ENCODE measurements around the gene KLHL42. TPM values are rescaled to one million over a fixed set of nuclear protein-coding genes. Genes with fewer than 3 reads are reported as not detected.

KLHL42 gene
- total and polyA plus RNA-seq, 2 of the 8 experiments (the other 6 are each of a cell fraction or from before 2014, with no cell fraction given) = 13.6 to 21.6 TPM

GRCh38 chr12:27766587-27766986, 13.4 kb upstream of the KLHL42 start:
- Histone ChIP-seq H3K79me2 (ENCODE audit: control insufficient read depth in 1 of 2, insufficient read depth in 2 of 2, low read length in 2 of 2) (no peaks in the 10 kb centered on the region), H4K8ac (ENCODE audit: extremely low read depth, insufficient read depth, low read length) (no peak overlapping the region), H3K27ac (ENCODE audit: low read depth, low read length) (no peak overlapping the region), H2BK5ac (ENCODE audit: low read depth, low read length) (no peak overlapping the region), H2BK120ac (replicated peaks; ENCODE audit: low read depth, low read length) (no peak overlapping the region), H2AFZ (ENCODE audit: low read length) (no peak overlapping the region), H3K27me3 (replicated peaks in 1 of 4; ENCODE audit: control insufficient read depth in 3 of 4, extremely low read depth in 1 of 4, insufficient read depth in 3 of 4, low read length in 3 of 4) (no peaks in the 10 kb centered on the region), H2BK15ac (ENCODE audit: low read length) (no peak overlapping the region), H2AK5ac (ENCODE audit: low read depth, low read length) (no peak overlapping the region), H3K36me3 (ENCODE audit: control insufficient read depth in 2 of 4, insufficient read depth in 4 of 4, low read length in 3 of 4) (no peaks in the 10 kb centered on the region), H3K4me1 (replicated peaks in 1 of 4; ENCODE audit: control insufficient read depth in 3 of 4, insufficient read depth in 4 of 4, low read length in 3 of 4) (no peaks in the 10 kb centered on the region), H3K18ac (ENCODE audit: extremely low read depth, low read length) (no peak overlapping the region), H3K14ac (ENCODE audit: insufficient read length) (no peak overlapping the region), H3K4ac (replicated peaks; ENCODE audit: insufficient read length, low read depth, low read length) (no peak overlapping the region), H4K20me1 (replicated peaks in 1 of 2; ENCODE audit: control insufficient read depth in 1 of 2, insufficient read depth in 2 of 2, low read length in 2 of 2) (no peaks in the 10 kb centered on the region), H3K23me2 (ENCODE audit: low read depth, low read length) (no peaks in the 10 kb centered on the region), H4K91ac (replicated peaks; ENCODE audit: insufficient read length, low read length) (no peak overlapping the region), H3K9me3 (ENCODE audit: insufficient read depth in 2 of 2, low read depth in 1 of 2, low read length in 1 of 2) (no peaks in the 10 kb centered on the region), H2BK20ac (ENCODE audit: low read length) (no peak overlapping the region), H3K79me1 (ENCODE audit: low read depth, low read length) (no peaks in the 10 kb centered on the region), H3K9ac (replicated peaks in 1 of 4; ENCODE audit: extremely low read depth in 1 of 4, low read depth in 3 of 4, low read length in 3 of 4) (no peak overlapping the region), H3K4me2 (ENCODE audit: insufficient read depth in 1 of 2, low read depth in 2 of 2, low read length in 2 of 2) (no peak overlapping the region), H3K56ac (replicated peaks; ENCODE audit: insufficient read length, low read depth, low read length) (no peak overlapping the region), H3K4me3 (ENCODE audit: extremely low read depth in 1 of 4, insufficient read depth in 2 of 4, low read depth in 3 of 4, low read length in 4 of 4) (no peak overlapping the region), H3K23ac (ENCODE audit: insufficient read length) (no peak overlapping the region), H4K5ac (ENCODE audit: insufficient read length, low read depth, low read length) (no peak overlapping the region), H2BK12ac (ENCODE audit: low read depth, low read length) (no peak overlapping the region)
- DNase-seq (ENCODE audit: low read depth in 1 of 2, low spot score in 2 of 2) = no peak
- POLR2A ChIA-PET (ENCODE audit: partially characterized antibody) = interaction anchor here (1.6 kb wide), 1 partner anchor 14 kb away, joined by 4 read pairs; the partner anchor contains the start of genes KLHL42 and MANSC4
- CTCF ChIA-PET (ENCODE audit: partially characterized antibody) = interaction anchor here (1.2 to 1.7 kb wide), 3 partner anchors 10 to 34 kb away, joined by 3 to 6 read pairs (median 4); no protein-coding TSS in a partner anchor
- 85% methylated on average over 3 of the region's 3 CpGs; no CpG with 5 or more reads in 1 of the 2 experiments for WGBS, 2 experiments (ENCODE audit: extremely low coverage in 1 of 2, insufficient coverage in 1 of 2, insufficient read length in 1 of 2, insufficient replicate concordance in 2 of 2, low coverage in 1 of 2, low lambda C conversion rate in 2 of 2, missing lambda C conversion rate in 1 of 2)
- FAIRE-seq = no peak
- TF ChIP-seq CTCF (IDR thresholded peaks at IDR 0.05; ENCODE audit: control extremely low read depth in 1 of 3, insufficient read depth in 1 of 3, low read depth in 1 of 3, low read length in 3 of 3) = no peak
- TF ChIP-seq ZNF274 (IDR thresholded peaks at IDR 0.05; ENCODE audit: borderline replicate concordance, extremely low read depth, low read length) = no peak
- TF ChIP-seq POU5F1 (IDR thresholded peaks at IDR 0.05; ENCODE audit: low read depth, low read length) = no peak
- no peak for TF ChIP-seq CBX5 (IDR thresholded peaks at IDR 0.05; ENCODE audit: low read depth, low read length)
- no peak for TF ChIP-seq SUZ12 (IDR thresholded peaks at IDR 0.05; ENCODE audit: low read length)
- TF ChIP-seq SIN3A (conservative IDR thresholded peaks at IDR 0.05 in 1 of 2, IDR thresholded peaks at IDR 0.05 in 1 of 2; ENCODE audit: low read depth in 1 of 2, low read length in 2 of 2) = no peak
- TF ChIP-seq JUN (IDR thresholded peaks at IDR 0.05; ENCODE audit: low read depth, low read length) = no peak
- no peak for TF ChIP-seq FOSL1 (IDR thresholded peaks at IDR 0.05; ENCODE audit: insufficient read depth, low read depth, low read length)
- TF ChIP-seq NANOG (IDR thresholded peaks at IDR 0.05; ENCODE audit: insufficient read depth, low read depth, low read length, poor library complexity, severe bottlenecking) = no peak
- TF ChIP-seq TBP (IDR thresholded peaks at IDR 0.05; ENCODE audit: low read depth, low read length) = no peak
- no peak for TF ChIP-seq KDM1A (IDR thresholded peaks at IDR 0.05; ENCODE audit: borderline replicate concordance, low read length)
- TF ChIP-seq TAF1 (IDR thresholded peaks at IDR 0.05; ENCODE audit: low read depth, low read length) = no peak

Data from H1 (cell line).